NCI-H748 (cell line): ENCODE data around the gene RPS21.
A peak's percentile ranks its signal among the peaks of the same experiment; 100 is the strongest.

Experiments
- DNase-seq: peaks from one replicate; lab custom pipeline; 2025; ENCODE audit not compliant: unreplicated experiment; lab: John Stamatoyannopoulos, UW

The RPS21 gene

GRCh38 chr20:62395311-62396242 is 8.7 kb downstream of the RPS21 start:
- no peak for DNase-seq

GRCh38 chr20:62396367-62397239 is 9.7 kb downstream of the RPS21 start:
- no peak for DNase-seq

- no peak for DNase-seq
Measured at GRCh38 chr20:62398120-62398821, 11.4 kb downstream of the RPS21 start.

- DNase-seq = peak; percentile 19
Measured at GRCh38 chr20:62400021-62400420, 13.1 kb downstream of the RPS21 start.

- DNase-seq = no peak
Measured at GRCh38 chr20:62400541-62400940, 13.6 kb downstream of the RPS21 start.

GRCh38 chr20:62401331-62401779 is 14.5 kb downstream of the RPS21 start:
- DNase-seq = no peak

- DNase-seq = no peak
Measured at GRCh38 chr20:62402456-62403150, 15.7 kb downstream of the RPS21 start.

GRCh38 chr20:62403331-62403730 is 16.4 kb downstream of the RPS21 start:
- no peak for DNase-seq

GRCh38 chr20:62404112-62404665 is 17.3 kb downstream of the RPS21 start:
- DNase-seq = no peak

GRCh38 chr20:62404761-62405107 is 17.8 kb downstream of the RPS21 start:
- no peak for DNase-seq

GRCh38 chr20:62405108-62405980 is 18.4 kb downstream of the RPS21 start:
- peak; percentile 21 for DNase-seq

- DNase-seq = no peak
Measured at GRCh38 chr20:62405981-62406513, 19.1 kb downstream of the RPS21 start.

- no peak for DNase-seq
Measured at GRCh38 chr20:62406635-62407176, 19.8 kb downstream of the RPS21 start.

- peak; percentile 92 for DNase-seq
Measured at GRCh38 chr20:62407221-62407992, 20.5 kb downstream of the RPS21 start, which contains the start of gene CABLES2. Gene CABLES2 (minus strand): TSS chr20:62407285. CDS start chr20:62407276, 9 bp downstream.

GRCh38 chr20:62408055-62408454 is 21.2 kb downstream of the RPS21 start:
- no peak for DNase-seq

GRCh38 chr20:62408640-62409039 is 21.7 kb downstream of the RPS21 start:
- no peak for DNase-seq

GRCh38 chr20:62409086-62409853 is 22.4 kb downstream of the RPS21 start:
- DNase-seq = no peak
